ENCODE data around the gene CEP19. TPM values are rescaled to one million over a fixed set of nuclear protein-coding genes. Genes with fewer than 3 reads are reported as not detected.

CEP19 gene
- total and polyA plus RNA-seq, 2 of the 4 experiments (the other 2 are of a cell fraction): 1.1 to 1.4 TPM

DNA sequence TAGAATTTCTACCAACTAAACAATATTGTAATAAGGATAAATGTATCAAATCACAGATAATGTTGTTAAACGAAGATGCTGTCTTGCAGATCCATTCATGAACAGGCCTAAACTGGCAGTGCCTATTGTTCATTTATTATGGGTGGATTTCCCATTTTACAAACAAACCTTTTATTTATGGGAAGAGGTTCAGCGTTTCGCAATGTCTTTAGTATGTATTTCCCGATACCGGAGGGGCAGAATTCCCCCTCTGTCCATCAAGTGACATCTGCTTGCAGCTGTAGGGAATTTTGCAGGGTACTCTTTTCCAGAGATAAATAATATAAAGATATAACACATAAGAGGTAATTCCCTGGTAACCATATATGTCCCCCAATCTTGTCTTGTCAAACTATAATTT lies 5.7 kb downstream of the CEP19 start:
- in situ Hi-C loops (cut with MboI; ENCODE audit: low sequenced_read_pairs): no loop called here
- Histone ChIP-seq H3K56ac (ENCODE audit: extremely low read depth, insufficient read depth, low read length) (no peak overlapping the region), H3K4me3 (ENCODE audit: insufficient read depth, low read depth, low read length) (no peak overlapping the region), H2BK15ac (ENCODE audit: low read depth, low read length) (no peak overlapping the region), H3K9me1 (ENCODE audit: insufficient read depth, low read length) (no peaks in the 10 kb centered on the region), H3K14ac (replicated peaks; ENCODE audit: low read depth, low read length) (no peak overlapping the region), H2AFZ (replicated peaks; ENCODE audit: low read length, poor library complexity) (no peak overlapping the region), H4K5ac (ENCODE audit: low read depth, low read length) (no peak overlapping the region), H2BK5ac (ENCODE audit: low read depth, low read length, poor library complexity, severe bottlenecking) (no peak overlapping the region), H3K18ac (ENCODE audit: low read depth, low read length) (no peak overlapping the region), H4K20me1 (ENCODE audit: insufficient read depth, low read length) (no peaks in the 10 kb centered on the region), H2AK5ac (ENCODE audit: low read depth, low read length) (no peak overlapping the region), H3K79me1 (ENCODE audit: low read depth in 1 of 2, low read length in 2 of 2) (0 out of 4 replicates have a peak, but pooled peaks cover 0 to 2% of the 10 kb centered on the region in 2 experiments), H2BK20ac (ENCODE audit: low read depth, low read length) (no peak overlapping the region), H3K9ac (ENCODE audit: low read depth, low read length) (no peak overlapping the region), H3K36me3 (ENCODE audit: control insufficient read depth, insufficient read depth, low read length) (no peaks in the 10 kb centered on the region), H3K4ac (ENCODE audit: low read depth, low read length) (no peak overlapping the region), H3K4me1 (ENCODE audit: control insufficient read depth, insufficient read depth, low read length) (no peaks in the 10 kb centered on the region), H3K4me2 (ENCODE audit: low read depth, low read length) (no peak overlapping the region), H3K27me3 (ENCODE audit: control insufficient read depth, insufficient read depth, low read length) (no peaks in the 10 kb centered on the region), H2BK120ac (ENCODE audit: low read depth, low read length) (no peak overlapping the region), H3K23ac (ENCODE audit: low read depth, low read length) (no peak overlapping the region), H3K27ac (ENCODE audit: insufficient read depth, low read length) (no peak overlapping the region), H3K9me3 (ENCODE audit: control insufficient read depth, insufficient read depth, low read length) (no peaks in the 10 kb centered on the region), H4K8ac (ENCODE audit: low read depth in 2 of 2, low read length in 2 of 2) (no peak overlapping the region), H2AK9ac (replicated peaks; ENCODE audit: low read depth, low read length, poor library complexity) (no peak overlapping the region), H4K91ac (ENCODE audit: insufficient read depth, low read depth, low read length) (no peak overlapping the region)
- no CpG with 5 or more reads among the region's 5 CpGs for WGBS, 2 experiments (ENCODE audit: extremely low coverage in 2 of 2, insufficient read length in 1 of 2)
- intact Hi-C loops (cut with micrococcal nuclease): no loop called here
- no TSS peak for BruUV-seq (replicated peaks)
- dilution Hi-C loops (cut with HindIII; ENCODE audit: low sequenced_read_pairs, unreplicated experiment): no loop called here
- ChIA-PET CTCF (no interaction called here), POLR2A (ENCODE audit: unreplicated experiment) (no interaction called here)
- ATAC-seq (ENCODE audit: low read depth) (no peak), DNase-seq (no peak)
- peak; percentile 38 for TF ChIP-seq CEBPB (IDR thresholded peaks at IDR 0.05; ENCODE audit: low read depth, low read length)
- TF ChIP-seq, protein P1, sequence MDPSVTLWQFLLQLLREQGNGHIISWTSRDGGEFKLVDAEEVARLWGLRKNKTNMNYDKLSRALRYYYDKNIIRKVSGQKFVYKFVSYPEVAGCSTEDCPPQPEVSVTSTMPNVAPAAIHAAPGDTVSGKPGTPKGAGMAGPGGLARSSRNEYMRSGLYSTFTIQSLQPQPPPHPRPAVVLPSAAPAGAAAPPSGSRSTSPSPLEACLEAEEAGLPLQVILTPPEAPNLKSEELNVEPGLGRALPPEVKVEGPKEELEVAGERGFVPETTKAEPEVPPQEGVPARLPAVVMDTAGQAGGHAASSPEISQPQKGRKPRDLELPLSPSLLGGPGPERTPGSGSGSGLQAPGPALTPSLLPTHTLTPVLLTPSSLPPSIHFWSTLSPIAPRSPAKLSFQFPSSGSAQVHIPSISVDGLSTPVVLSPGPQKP (IDR thresholded peaks at IDR 0.05; ENCODE audit: borderline replicate concordance, low read depth, low read length): no peak

Data from IMR-90 (cell line).